CD4-positive, alpha-beta T cell treated with Interleukin-17A for 4 hours (primary cell): Measurements from ENCODE around the gene LSM14A.
A peak's percentile ranks its signal among the peaks of the same experiment; 100 is the strongest.
"Not testable (repeated sequence)": the region's sequence is repeated elsewhere in the genome, so short reads cannot be mapped to it uniquely, and the experiment has no call there.

Experiments used
- DNase-seq: peaks from one replicate; pipeline ENCODE4 v3.0.0-alpha.2; 2020; ENCODE audit warnings: mixed read lengths

The LSM14A gene

DNA sequence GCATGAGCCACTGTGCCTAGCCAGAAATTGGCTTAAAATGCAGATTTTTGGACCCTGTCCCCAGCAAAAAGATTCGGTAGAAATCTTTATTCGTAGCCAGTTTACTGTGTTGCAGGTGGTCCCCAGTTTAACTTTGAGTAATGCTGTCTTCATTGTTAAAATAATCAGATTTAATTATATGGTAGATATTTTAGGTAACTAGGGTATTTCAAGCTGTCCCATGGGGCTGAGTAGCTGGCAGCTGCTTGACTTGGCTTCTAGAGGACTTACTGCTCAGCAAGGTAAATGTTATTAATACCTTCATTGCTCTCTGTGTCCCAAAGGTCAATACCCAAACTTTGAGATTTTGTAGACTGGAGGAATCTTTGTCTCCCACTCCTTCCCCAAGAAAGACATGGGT is 21.1 kb downstream of the LSM14A start:
- DNase-seq = no peak

DNA sequence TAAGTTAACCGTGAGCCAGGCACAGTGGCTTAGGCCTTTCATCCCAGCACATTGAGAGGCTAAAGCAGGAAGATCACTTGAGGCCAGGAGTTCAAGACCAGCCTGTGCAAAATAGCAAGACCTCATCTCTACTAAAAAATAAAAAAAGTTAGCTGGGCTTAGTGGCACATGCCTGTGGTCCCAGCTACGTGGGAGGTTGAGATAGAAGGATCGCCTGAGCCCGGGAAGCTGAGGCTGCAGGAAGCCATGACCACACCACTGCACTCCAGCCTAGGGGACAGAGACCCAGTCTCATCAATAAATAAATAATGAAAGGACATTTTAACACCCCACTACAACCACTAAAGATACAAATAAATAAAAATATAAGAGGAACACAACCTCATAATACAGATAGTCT is 21.6 kb downstream of the LSM14A start:
- DNase-seq = no peak

DNA sequence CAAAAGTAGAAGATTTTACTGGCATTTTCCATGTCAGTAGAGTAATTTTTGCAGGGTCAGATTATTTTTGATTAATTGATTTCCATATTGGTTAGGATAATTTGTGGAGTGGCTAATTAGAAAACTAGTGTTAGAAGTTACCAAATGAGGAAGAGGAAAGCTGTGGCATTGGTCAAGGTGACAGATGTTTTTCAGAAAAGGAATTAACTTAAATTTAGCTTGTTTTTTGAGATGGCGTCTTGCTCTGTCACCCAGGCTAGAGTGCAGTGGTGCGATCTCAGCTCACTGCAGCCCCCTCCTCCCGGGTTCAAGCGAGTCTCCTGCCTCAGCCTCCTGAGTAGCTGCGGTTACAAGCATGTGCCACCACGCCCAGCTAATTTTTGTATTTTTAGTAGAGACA is 28.8 kb downstream of the LSM14A start:
- DNase-seq = no peak

DNA sequence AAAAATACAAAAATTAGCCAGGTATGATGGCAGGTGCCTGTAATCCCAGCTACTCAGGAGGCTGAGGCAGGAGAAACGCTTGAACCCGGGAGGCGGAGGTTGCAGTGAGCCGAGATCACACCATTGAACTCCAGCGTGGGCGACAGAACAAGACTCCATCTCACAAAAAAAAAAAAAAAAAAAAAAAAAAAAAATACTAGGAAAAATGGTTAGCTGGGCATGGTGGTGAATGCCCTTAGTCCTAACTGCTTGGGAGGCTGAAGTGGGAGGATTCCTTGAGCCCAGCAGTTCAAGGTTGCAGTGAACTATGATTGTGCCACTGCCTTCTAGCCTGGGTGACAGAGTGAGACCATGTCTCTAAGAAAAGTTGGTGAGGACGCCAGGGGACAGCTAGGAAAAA is 33.0 kb downstream of the LSM14A start:
- DNase-seq = not testable (repeated sequence)

DNA sequence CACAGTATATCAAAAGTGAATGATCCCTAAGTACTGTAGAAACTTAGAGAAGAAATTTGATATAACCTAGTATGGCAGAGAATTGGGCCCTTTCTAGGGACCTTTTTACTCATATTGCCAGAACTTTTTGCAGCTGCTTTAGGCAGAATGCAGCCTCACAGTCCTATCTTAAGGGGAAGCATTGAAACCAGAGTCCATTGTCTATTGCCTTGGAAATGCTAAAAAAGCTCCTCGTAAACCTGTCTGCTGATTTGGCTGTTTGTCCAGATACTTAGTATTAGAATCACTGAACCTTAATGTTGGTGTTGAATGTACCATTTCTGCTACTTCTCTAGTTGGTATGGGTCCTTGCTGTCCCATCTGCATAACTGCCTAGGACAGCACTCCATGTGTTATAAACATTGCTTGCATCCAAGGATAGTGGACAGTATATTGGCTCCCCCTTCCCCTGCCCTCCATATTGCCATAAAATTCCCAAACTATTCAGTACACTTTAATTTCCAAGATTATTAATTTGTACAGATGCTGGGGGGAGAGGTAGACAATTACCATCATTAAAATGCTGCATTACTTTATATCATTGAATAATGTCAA is 36.1 kb downstream of the LSM14A start:
- no peak for DNase-seq

DNA sequence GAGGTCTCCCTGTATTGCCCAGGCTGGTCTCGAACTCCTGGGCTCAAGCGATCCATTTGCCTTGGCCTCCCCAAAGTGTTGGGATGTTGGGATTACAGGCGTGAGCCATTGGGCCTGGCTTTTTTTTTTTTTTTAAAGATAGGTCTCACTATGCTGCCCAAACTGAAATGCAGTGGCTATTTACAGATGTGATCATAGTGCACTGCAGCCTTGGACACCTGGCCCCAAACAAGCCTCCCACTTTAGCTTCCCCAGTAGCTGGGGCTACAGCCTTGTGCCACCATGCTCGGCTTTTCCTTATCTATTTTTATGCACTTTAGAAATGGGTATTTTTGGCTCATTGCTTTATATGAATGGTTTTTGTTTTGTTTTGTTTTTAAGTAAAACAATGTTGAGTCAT is 37.4 kb downstream of the LSM14A start:
- DNase-seq = no peak

DNA sequence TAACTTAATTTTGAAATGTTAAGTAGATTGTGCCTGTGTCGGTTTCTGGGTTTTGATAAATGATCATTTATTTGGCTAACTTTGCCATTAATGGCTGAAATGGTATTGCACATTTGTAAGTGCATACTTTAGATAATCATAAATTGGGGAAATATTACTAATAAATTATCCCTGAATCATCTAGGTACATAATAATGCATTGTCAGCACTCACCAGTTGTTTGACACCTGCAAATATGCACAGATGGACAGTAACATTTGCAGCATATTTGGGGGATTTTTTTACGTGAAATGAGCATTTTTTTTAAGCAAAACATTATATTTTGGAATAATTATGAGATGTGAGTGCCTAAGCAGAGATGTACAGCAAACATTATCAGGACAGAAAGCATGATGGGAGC is 41.0 kb downstream of the LSM14A start:
- no peak for DNase-seq

DNA sequence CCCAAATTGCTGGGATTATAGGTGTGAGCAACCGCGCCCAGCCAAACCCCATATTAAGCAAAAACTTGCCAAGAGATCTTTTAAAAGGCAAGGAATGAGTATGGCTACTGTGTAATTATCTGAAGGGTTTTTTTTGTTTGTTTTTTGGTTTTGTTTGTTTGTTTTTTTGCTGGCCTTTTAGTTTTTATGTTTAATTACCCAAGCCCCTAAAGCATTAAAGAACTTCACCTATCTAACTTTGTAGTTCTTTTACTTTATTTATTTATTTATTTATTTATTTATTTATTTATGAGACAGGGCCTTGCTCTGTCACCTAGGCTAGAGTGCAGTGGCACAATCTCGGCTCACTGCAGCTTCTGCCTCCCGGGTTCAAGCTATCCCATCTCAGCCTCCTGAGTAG is 41.7 kb downstream of the LSM14A start:
- no peak for DNase-seq

DNA sequence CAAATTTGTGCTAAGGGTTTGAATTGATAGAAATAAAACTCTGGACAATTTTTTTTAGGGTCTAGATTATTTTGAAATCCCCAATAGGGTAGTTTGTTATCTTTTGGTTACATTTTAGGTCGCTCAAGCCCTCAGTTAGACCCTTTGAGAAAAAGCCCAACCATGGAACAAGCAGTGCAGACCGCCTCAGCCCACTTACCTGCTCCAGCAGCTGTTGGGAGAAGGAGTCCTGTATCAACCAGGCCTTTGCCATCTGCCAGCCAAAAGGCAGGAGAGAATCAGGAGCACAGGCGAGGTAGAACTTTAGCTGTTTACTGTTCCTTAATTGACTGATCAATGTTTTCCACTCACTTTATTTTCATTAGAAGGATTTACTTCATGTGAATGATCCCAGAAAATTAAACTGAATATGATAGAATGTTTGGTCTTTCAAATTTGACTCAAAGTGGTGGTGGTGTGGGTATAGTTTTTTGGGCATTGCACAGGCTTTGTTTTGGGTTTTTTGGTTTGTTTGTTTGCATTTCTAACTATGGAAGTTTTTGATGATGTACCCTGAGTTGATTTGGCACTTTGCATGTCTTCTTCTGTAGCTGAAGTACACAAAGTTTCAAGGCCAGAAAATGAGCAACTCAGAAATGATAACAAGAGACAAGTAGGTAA is 42.8 kb downstream of the LSM14A start:
- no peak for DNase-seq

DNA sequence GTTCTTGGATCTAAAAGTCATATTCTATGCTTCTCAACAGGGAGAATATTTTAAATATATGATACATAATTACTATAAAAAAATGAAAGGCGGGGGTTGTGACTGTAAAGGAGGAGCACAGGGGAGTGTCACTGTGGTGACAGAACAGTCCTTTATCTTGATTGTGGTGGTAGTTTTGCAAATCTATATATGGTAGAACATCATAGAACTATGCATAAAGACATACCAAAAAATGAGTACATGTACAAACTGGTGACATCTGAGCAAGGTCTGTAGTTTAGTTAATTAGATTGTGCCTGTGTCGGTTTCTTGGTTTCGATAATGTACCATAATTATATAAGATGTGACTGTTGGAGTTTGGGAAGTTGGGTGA is 43.3 kb downstream of the LSM14A start:
- DNase-seq = no peak

DNA sequence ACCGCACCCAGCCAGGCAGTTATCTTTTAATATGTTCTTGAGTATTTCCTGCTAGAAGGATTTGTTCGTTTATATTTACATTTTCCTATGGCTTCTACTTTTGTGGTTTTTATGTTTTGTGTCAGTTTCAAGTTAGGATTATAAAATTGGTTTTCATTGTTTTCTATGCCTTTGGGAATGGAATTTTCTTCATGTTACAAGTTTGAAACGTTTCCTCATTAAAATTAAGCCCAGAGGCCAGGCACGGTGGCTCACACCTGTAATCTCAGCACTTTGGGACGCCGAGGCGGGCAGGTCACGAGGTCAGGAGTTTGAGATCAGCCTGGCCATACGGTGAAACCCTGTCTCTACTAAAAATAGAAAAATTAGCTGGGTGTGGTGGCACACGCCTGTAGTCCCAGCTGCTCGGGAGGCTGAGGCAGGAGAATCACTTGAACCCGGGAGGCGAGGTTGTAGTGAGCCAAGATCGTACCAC is 44.5 kb downstream of the LSM14A start:
- not testable (repeated sequence) for DNase-seq

DNA sequence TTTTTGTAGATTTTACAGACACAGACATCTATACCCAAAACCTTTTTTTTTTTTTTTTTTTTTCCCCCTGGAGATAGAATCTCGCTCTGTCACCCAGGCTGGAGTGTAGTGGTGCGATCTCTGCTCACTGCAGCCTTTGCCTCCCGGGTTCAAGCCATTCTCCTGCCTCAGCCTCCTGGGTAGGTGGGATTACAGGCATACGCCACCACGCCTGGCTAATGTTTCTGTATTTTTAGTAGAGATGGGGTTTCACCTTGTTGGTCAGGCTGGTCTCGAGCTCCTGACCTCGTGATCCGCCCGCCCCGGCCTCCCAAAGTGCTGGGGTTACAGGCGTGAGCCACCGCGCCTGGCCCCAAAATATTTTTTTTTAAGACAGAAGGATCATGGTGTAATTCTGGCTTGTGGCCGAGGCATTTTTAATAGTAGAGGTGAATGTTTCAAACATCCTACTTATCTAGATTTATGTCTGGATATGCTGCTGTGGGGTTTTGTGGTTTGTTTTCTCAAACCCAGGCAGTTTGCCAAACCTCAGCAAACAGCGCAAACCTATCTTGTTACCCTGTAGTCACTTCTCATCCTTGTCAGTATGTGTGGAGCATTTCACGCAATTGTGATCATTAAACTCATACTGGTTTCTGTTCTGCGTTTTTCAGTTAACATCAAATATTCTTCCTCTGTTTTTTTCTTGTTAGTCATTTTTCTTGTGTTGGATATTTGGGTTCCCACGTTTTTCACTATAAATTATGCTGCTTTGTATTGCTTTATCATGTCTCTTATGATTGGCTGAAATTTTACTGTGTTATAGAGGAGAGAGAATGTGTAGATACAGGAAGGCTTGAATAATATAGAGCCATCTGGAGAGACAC is 45.9 kb downstream of the LSM14A start:
- peak; percentile 81 for DNase-seq

DNA sequence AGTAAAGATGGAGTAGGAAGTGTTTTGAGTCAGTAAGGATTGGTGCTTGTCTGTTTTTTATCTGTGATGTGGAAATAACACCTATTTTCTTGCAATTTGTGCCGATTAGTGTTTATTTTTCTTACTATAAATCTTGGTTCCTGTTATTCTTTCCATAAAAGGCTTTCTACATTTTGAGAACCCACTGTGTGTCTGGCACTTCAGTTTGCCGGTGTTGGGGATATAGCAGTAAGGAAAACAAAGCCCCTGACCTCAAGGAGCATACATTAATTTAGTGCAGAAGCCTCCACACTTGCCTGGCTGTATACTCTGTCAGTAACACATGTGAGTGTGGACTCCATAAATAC is 46.5 kb downstream of the LSM14A start:
- DNase-seq = no peak

DNA sequence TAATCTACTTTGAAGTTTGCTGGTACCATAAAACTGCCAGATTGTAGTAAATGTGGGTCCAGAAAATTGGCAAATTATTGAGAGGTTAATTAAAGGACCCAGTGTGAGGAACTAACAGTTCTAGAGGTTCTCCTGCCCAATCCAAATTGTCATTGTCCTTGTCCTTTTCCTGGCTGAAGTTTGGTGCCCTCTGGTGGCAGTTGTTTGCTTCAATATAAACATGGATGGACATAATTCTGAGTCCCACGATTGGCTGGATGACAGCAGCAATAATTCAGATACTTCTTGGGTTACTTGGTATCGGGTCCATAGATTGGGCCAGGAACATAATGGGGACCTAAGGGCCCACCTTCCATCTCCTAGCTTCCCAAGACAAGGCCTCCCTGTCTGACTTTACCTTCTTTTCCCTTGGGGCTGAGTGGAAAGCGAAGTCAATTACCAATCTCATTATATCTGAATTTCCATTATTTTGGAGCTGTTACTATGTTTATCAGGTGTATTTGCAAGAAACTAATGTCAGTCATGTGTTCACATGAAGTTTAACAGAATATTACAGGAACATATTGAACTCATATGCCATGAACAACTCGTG is 48.3 kb downstream of the LSM14A start:
- peak; percentile 75 for DNase-seq

DNA sequence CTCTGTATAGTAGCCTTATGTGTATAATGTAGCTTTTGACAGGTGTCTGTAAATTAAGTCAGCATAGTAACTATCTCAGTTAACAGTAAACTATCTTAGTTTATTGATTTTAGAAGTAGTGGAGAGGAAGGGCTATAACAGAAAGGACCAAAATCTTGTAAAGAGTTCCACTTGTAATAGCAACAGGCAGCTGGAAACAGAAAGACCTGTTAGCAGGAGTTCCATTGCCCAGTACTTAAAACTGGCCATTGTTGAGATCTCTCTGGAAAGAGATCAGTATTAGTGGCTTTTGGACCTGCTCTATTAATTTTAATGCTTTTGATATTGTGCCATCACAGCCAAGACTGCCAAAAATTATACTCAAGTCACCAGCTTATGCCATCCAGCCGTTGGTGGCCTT is 50.1 kb downstream of the LSM14A start:
- no peak for DNase-seq

DNA sequence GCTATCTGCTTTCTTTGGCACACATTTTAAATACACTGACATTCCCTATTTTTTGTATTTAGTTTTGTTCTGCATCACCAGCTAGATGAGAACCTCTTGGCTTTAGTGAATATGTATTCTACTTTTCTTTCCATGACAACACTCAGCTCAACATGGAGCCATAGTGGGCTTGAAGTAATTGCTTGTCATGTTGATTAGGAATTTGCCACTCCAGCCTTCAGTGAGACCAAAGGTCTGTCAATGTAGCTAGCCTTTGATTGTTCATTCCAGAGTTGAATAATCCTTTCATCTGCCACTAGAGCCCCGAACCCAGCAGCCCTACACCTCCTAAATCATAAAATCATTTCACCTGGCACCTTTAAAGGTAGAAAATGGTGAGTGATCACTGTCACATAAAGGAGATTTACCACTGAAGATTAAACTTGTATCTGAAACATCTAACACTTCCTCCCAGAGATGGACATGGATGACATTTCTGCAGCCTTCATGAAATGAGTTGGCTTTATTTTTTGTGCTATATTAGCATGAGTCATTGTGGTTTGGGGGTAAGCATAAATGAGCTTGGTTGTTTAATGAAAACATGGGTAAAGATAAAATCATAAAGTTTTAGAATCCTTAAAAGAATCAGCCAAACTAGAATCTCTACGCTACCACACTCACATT is 52.8 kb downstream of the LSM14A start:
- DNase-seq = no peak

DNA sequence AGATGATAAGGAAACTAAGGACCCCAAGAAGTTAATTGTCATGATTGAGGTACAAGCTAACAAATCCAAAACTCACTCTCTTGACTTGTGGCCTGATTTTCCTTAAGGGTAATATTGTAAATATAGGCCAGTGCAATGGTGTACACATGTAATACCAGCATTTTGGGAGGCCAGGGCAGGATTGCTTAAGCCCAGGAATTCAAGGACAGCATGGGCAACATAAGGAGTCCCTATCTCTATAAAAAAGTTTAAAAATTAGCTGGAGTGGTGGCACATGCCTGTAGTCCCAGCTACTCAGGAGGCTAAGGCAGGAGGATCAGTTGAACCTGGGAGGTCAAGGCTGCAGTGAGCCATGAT is 53.3 kb downstream of the LSM14A start:
- no peak for DNase-seq

DNA sequence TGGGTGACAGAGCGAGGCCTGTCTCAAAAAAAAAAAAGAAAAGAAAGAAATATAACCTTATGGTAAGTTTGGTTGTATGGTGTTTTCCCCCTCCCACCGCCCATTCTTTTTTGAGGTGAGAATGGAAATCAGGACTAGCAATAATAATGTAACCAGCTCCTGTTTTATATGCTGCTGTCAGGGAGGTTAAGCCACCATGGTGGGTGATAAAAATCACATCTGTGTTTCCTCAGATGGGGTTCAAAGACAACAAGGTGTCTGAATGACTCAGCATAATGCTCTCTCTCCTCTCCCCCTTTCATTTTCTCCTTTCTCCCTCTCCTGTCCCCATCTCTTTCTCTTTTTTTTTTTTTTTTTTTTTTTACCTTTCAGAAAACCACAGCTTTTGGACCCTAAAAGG is 53.7 kb downstream of the LSM14A start:
- DNase-seq = no peak

DNA sequence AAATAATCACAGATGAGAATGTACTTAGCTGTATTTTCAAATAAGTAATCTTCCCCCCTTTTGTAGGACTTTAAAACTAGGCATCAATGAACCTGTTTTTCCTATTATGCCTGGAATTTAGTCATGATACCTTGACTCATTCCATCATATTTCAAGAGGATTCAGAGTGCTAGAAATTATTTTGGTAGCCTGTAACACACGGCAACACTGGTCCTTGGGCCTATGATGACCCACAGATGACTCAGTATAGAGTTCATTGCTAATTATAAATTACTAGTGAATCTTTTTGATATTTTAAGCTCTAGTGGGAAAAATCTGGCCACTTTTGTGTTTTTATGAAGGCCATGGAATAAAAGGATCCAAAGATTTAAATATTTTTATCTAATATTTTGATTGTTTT is 56.0 kb downstream of the LSM14A start:
- DNase-seq = no peak

DNA sequence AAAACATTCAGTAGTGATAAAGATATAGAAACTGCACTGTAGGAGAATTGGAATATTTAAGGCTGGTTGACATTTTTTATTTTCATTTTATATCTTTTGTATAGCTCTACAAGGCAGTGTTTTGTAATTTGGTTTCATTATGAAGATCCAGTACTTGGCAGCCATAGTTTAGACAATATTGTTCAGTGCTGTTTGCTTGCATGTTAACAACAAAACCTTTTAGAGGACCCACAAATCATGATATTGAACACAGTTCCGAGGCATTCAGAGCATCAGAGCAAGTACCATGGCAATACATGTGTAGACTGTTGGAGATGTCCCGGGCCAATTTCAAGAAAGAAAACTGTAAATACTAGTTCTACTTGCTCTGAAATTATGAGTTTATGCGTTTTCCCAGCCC is 56.5 kb downstream of the LSM14A start:
- DNase-seq = no peak

DNA sequence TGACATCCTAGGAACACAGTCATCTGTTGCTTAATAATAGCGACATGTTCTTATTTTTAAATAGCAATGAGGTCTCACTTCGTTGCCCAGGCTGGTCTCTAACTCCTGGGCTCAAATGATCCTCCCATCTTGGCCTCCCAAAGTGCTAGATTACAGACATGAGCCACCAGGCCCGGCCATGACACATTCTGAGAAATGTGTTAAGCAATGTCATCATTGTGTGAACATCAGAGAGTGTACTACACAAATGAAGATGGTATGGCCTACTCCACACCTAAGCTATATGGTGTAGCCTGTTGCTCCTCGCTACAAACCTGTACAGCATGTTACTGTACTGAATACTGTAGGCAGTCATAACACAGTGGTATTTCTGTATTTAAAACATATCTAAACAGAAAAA is 57.4 kb downstream of the LSM14A start:
- DNase-seq = no peak

DNA sequence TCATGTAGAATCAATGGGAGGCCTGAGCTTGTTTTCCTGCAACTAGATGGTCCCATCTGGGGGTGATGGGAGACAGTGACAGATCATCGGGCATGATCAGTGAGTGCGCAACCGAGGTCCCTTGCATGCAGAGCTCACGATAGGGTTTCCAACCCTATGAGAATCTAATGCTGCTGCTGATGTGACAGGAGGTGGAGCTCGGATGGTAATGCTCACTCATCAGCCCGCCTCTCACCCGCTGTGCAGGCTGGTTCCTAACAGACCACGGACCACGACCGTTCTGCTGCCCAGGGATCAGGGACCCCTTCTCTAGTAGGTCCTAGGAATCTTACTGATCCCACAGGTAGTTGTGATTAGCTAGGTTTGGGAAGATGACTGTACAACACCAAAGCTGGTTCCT is 58.5 kb downstream of the LSM14A start:
- DNase-seq = no peak

DNA sequence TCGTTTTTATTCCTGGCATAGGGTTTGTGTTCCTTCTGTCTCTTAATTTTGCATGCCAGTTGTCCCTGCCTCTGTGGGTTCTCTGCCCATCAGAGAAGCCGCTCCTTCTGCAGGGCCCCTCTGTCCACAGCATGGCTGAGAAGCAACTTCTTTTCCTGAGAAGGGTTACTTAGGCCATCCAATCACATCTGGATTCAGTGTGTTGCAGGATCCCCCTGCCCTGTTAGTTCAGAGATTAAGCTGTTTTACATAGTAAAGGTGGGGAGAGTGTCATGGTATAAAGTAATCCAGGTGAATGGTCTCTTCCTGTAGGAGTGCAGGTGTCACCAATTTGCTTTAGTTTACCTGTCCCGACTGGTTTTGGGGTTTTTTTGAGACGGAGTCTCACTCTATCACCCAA is 59.1 kb downstream of the LSM14A start:
- DNase-seq = no peak
